ENCODE data around the gene TTBK2. TPM values are rescaled to one million over a fixed set of nuclear protein-coding genes. Genes with fewer than 3 reads are reported as not detected.
A peak's percentile ranks its signal among the peaks of the same experiment; 100 is the strongest.

The TTBK2 gene
- total RNA-seq, 4 donors from 2014 or later = 7.9 to 78.2 (median 18.2) TPM

DNA sequence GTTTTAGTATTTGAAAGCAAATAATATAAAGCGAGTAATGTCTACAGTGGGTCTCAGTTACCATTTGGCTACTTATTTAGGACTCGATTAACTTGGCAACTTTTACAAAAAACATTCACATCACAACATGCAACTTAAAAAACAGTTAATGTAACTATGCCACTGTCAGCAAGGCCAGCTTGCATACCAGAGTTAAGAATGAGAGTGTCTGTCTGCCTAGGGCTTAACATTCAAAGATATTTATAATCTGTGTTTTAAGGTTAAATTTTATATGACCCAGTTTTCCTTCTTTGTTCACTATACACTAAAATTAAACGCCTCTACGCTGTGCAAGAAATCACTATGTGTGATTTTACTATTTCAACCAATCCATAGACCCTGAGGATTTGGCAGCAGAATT, 178.4 kb downstream of the TTBK2 start:
- DNase-seq = no peak
- H3K36me3 ChIP-seq = peaks cover 0 to 10% (median 0%) of the 10 kb centered on the region in 4 donors
- H3K9me3 ChIP-seq = no peaks in the 10 kb centered on the region
- 92 to 94% methylated on average over 4 of the region's 4 CpGs for WGBS, 2 donors (ENCODE audit: low coverage in 1 of 2)
- peaks cover 0 to 7% (median 5%) of the 10 kb centered on the region in 4 donors for H3K4me1 ChIP-seq
- no peak overlapping the region for H3K27ac ChIP-seq
- TF ChIP-seq POLR2A (IDR thresholded peaks at IDR 0.05) (no peak), EP300 (IDR thresholded peaks at IDR 0.05; ENCODE audit: low read depth) (no peak), POLR2AphosphoS5 (IDR thresholded peaks at IDR 0.05) (no peak)
- TF ChIP-seq, protein P1, sequence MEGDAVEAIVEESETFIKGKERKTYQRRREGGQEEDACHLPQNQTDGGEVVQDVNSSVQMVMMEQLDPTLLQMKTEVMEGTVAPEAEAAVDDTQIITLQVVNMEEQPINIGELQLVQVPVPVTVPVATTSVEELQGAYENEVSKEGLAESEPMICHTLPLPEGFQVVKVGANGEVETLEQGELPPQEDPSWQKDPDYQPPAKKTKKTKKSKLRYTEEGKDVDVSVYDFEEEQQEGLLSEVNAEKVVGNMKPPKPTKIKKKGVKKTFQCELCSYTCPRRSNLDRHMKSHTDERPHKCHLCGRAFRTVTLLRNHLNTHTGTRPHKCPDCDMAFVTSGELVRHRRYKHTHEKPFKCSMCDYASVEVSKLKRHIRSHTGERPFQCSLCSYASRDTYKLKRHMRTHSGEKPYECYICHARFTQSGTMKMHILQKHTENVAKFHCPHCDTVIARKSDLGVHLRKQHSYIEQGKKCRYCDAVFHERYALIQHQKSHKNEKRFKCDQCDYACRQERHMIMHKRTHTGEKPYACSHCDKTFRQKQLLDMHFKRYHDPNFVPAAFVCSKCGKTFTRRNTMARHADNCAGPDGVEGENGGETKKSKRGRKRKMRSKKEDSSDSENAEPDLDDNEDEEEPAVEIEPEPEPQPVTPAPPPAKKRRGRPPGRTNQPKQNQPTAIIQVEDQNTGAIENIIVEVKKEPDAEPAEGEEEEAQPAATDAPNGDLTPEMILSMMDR (IDR thresholded peaks at IDR 0.05) = no peak
- in situ Hi-C loops (cut with MboI; ENCODE audit: low pct_ligation_motif_present in 1 of 4, low pct_unique_long_range_greater_than_20kb in 1 of 4, low sequenced_read_pairs in 3 of 4) = loop anchor here in 1 of 4 donors (25.0 kb wide), 1 partner anchor 170 kb away; the partner anchor contains the start of gene TTBK2
- no peak overlapping the region for H3K4me3 ChIP-seq
- intact Hi-C loops (cut with DNase I; ENCODE audit: low total_unique reads) = no loop called here
- no peaks in the 10 kb centered on the region for H3K27me3 ChIP-seq

DNA sequence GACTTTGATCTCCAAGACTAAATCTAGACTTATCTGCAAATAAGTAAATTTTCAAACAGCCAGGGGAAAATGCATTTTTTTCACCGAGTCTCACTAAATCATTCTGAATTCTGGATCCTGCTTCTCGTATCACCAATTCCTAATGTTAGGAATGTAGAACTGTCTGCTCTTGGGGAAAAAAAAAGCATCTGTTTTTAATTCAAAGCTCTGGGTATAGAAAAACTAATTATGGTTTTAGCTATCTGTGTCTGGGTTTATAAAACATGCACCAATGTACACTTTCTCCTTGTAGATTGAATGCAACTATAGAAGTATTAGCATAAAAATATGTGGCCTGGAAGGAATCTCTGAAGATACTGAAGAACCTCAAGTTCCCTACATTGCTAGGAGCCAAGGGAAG, 178.9 kb downstream of the TTBK2 start:
- in situ Hi-C loops (cut with MboI; ENCODE audit: low pct_ligation_motif_present in 1 of 4, low pct_unique_long_range_greater_than_20kb in 1 of 4, low sequenced_read_pairs in 3 of 4) (loop anchor here in 1 of 4 donors (25.0 kb wide), 1 partner anchor 171 kb away; the partner anchor contains the start of gene TTBK2), intact Hi-C loops (cut with DNase I; ENCODE audit: low total_unique reads) (no loop called here)
- DNase-seq = no peak
- H3K4me3 ChIP-seq = no peak overlapping the region
- H3K27ac ChIP-seq = no peak overlapping the region
- peaks cover 0 to 10% (median 0%) of the 10 kb centered on the region in 4 donors for H3K36me3 ChIP-seq
- no peaks in the 10 kb centered on the region for H3K9me3 ChIP-seq
- WGBS, 2 donors (ENCODE audit: low coverage in 1 of 2) = 77 to 96% methylated on average over 2 of the region's 2 CpGs
- TF ChIP-seq POLR2AphosphoS5 (IDR thresholded peaks at IDR 0.05) = no peak
- no peak for TF ChIP-seq POLR2A (IDR thresholded peaks at IDR 0.05)
- TF ChIP-seq, protein P1 (IDR thresholded peaks at IDR 0.05) = no peak
- H3K4me1 ChIP-seq = peaks cover 0 to 7% (median 6%) of the 10 kb centered on the region in 4 donors
- no peaks in the 10 kb centered on the region for H3K27me3 ChIP-seq

DNA sequence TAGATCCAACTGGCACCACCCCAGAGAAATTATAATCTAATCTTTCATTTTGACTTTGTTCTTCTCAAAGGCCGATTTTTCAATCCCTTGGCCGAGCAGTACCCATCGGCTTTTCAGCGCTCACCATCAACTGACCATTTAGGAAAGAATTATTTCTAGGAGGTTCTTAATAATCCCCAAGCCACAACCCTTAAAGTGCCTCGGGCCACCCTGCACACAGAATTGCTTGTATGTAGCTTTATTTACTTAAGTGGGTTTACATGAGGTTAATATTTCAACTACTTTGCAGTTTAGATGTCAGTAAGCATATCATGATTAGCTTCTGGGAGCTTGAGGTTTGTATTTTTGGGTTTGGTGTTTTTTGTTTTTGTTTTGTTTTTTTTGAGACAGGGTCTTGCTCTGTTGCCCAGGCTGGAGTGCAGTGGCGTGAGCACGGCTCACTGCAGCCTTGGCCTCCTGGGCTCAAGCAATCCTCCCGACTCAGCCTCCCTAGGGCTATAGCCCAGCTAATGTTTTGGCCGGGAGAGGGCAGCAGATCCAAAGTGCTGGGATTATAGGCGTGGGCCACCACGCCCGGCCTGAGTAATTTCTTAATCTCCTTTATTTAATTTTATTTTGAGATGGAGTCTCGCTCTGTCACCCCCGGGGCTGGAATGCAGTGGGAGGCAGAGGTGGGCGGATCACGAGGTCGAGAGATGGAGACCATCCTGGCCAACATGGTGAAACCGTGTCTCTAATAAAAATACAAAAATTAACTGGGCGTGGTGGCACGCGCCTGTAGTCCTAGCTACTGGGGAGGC, 182.8 kb downstream of the TTBK2 start:
- peak overlapping the region; percentile 91 to 95 (median 92) for H3K27ac ChIP-seq
- H3K36me3 ChIP-seq = peaks cover 0 to 4% (median 0%) of the 10 kb centered on the region in 4 donors
- H3K4me1 ChIP-seq = peaks cover 0 to 18% (median 16%) of the 10 kb centered on the region in 4 donors
- H3K9me3 ChIP-seq = no peaks in the 10 kb centered on the region
- no peaks in the 10 kb centered on the region for H3K27me3 ChIP-seq
- WGBS, 2 donors (ENCODE audit: low coverage in 1 of 2) = 68 to 74% methylated on average over 12 to 21 of the region's 21 CpGs
- peak; percentile 59 for DNase-seq
- peak overlapping the region; percentile 43 to 91 (median 85) for H3K4me3 ChIP-seq
- no peak for TF ChIP-seq POLR2A (IDR thresholded peaks at IDR 0.05)
- TF ChIP-seq, protein P1 (IDR thresholded peaks at IDR 0.05) = peak; percentile 21 to 71 (median 57)
- in situ Hi-C loops (cut with MboI; ENCODE audit: low pct_ligation_motif_present in 1 of 4, low pct_unique_long_range_greater_than_20kb in 1 of 4, low sequenced_read_pairs in 3 of 4) = loop anchor here in 3 of 4 donors (10.0 to 25.0 kb wide), 2 partner anchors 175 to 187 kb away; partner anchors contain the start of gene TTBK2 (in 3 of the 3)
- intact Hi-C loops (cut with DNase I; ENCODE audit: low total_unique reads) = no loop called here

DNA sequence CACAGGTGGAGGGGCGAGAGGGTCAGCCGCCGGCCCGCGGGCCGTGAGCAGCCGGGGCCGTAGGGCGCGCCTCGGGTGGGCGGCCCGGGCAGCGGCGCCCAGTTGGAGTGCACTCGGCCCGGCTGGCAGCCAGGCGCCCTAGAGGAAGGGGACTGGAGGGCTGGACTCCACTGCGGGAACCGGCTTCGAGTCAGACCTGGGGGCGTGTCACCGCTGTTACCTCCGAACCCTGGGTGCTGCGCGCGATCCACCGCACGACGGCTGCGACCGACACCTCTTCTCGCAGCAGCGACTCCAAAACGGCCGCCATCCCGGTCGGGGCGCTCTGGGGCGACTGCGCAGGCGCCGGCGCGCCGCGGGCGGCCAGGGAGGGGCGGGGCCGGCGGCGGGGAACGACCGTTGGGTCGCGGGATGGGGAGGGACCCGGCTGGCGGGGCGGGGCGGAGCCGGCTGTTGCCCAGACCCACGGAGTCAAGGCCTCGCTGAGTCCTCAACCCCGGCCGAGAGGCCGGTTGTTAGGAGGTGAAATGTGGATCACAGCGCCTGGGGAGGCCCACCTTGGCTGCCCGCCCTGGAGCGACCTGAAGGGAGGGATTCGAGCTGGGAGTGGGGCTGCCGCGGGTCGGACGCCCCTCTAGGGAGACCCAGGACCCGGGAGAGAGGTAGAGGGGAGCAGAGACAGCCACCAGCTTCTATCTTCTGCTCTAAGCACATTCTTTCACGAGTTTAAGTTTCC, 183.6 kb downstream of the TTBK2 start, which contains the start of gene CDAN1:
CDAN1 (minus strand) TSS at position 336 of the 736 bp plus-strand sequence; CDS start at position 310, 26 bp downstream.
- peaks cover 0 to 4% (median 2%) of the 10 kb centered on the region in 4 donors for H3K36me3 ChIP-seq
- DNase-seq = peak; percentile 95
- intact Hi-C loops (cut with DNase I; ENCODE audit: low total_unique reads) = no loop called here
- H3K9me3 ChIP-seq = no peaks in the 10 kb centered on the region
- in situ Hi-C loops (cut with MboI; ENCODE audit: low pct_ligation_motif_present in 1 of 4, low pct_unique_long_range_greater_than_20kb in 1 of 4, low sequenced_read_pairs in 3 of 4) = loop anchor here in 3 of 4 donors (10.0 to 25.0 kb wide), 2 partner anchors 175 to 188 kb away; partner anchors contain the start of gene TTBK2 (in 3 of the 3)
- H3K4me3 ChIP-seq = peak within 1 kb of the TSS; percentile 43 to 91 (median 85)
- H3K27me3 ChIP-seq = no peaks in the 10 kb centered on the region
- WGBS, 2 donors (ENCODE audit: low coverage in 1 of 2) = 0% methylated on average over 21 of the region's 76 CpGs; no CpG with 5 or more reads in 1 of the 2 donors
- peak within 1 kb of the TSS; percentile 91 to 95 (median 92) for H3K27ac ChIP-seq
- peaks cover 0 to 18% (median 16%) of the 10 kb centered on the region in 4 donors for H3K4me1 ChIP-seq
- TF ChIP-seq POLR2AphosphoS5 (IDR thresholded peaks at IDR 0.05) = peak; percentile 81 to 87 (median 81)
- peak; percentile 56 for TF ChIP-seq POLR2A (IDR thresholded peaks at IDR 0.05)
- no peak for TF ChIP-seq EP300 (IDR thresholded peaks at IDR 0.05; ENCODE audit: low read depth)
- TF ChIP-seq, protein P1 (IDR thresholded peaks at IDR 0.05) = no peak

Measured in transverse colon (tissue), 4 donors.